HG02642 (cell line): ENCODE data around the gene HOTAIR.

Source experiments
- ATAC-seq: cut with Tn5 transposase; IDR thresholded peaks from one replicate; pipeline ENCODE4 v1.9.1; 2021; ENCODE audit warnings: mild to moderate bottlenecking; ENCODE audit not compliant: unreplicated experiment, poor library complexity

HOTAIR gene

GRCh38 chr12:53976823-53977595, 2.3 kb upstream of the HOTAIR start:
- ATAC-seq = no peak

- no peak for ATAC-seq
These were observed 1.5 kb upstream of the HOTAIR start for GRCh38 chr12:53976172-53976822.

- ATAC-seq = no peak
These were observed 862 bp upstream of the HOTAIR start for GRCh38 chr12:53975479-53976152.

GRCh38 chr12:53975064-53975471, 314 bp upstream of the HOTAIR start:
- ATAC-seq = no peak

- no peak for ATAC-seq
These were observed 1.3 kb downstream of the HOTAIR start for GRCh38 chr12:53973236-53974042.

- ATAC-seq = no peak
These were observed 2.0 kb downstream of the HOTAIR start, which contains the start of gene HOXC11 for GRCh38 chr12:53972722-53973235. Gene HOXC11, plus strand, starts transcription at chr12:53973126. Its CDS starts 116 bp downstream, at chr12:53973242.

- no peak for ATAC-seq
These were observed 2.5 kb downstream of the HOTAIR start for GRCh38 chr12:53972152-53972702.

- no peak for ATAC-seq
These were observed 3.1 kb downstream of the HOTAIR start for GRCh38 chr12:53971686-53972085.

GRCh38 chr12:53971129-53971528, 3.6 kb downstream of the HOTAIR start:
- ATAC-seq = no peak

GRCh38 chr12:53970451-53970850, 4.3 kb downstream of the HOTAIR start:
- no peak for ATAC-seq

GRCh38 chr12:53969588-53970259, 5.0 kb downstream of the HOTAIR start:
- no peak for ATAC-seq

- no peak for ATAC-seq
These were observed 6.3 kb downstream of the HOTAIR start for GRCh38 chr12:53968214-53969127.

GRCh38 chr12:53967421-53967925, 7.3 kb downstream of the HOTAIR start:
- ATAC-seq = no peak

GRCh38 chr12:53966385-53967133, 8.2 kb downstream of the HOTAIR start:
- ATAC-seq = no peak

GRCh38 chr12:53966085-53966384, 8.7 kb downstream of the HOTAIR start:
- ATAC-seq = no peak

- no peak for ATAC-seq
These were observed 9.3 kb downstream of the HOTAIR start for GRCh38 chr12:53965281-53966084.

GRCh38 chr12:53964315-53964713, 10.4 kb downstream of the HOTAIR start:
- no peak for ATAC-seq
